GM19351 (cell line): ENCODE data around the gene ABLIM2.

ENCODE experiments used
- ATAC-seq: cut with Tn5 transposase; IDR thresholded peaks from one replicate; pipeline ENCODE4 v1.9.1; 2021; ENCODE audit warnings: mild to moderate bottlenecking, moderate library complexity; ENCODE audit not compliant: unreplicated experiment

ABLIM2 gene

GRCh38 chr4:8107146-8107657 lies 51.4 kb downstream of the ABLIM2 start:
- no peak for ATAC-seq

GRCh38 chr4:8106451-8107025 lies 52.1 kb downstream of the ABLIM2 start:
- no peak for ATAC-seq

- no peak for ATAC-seq
Measured at GRCh38 chr4:8105306-8106100, 53.1 kb downstream of the ABLIM2 start.

GRCh38 chr4:8104491-8105305 lies 53.9 kb downstream of the ABLIM2 start:
- ATAC-seq: no peak

- no peak for ATAC-seq
Measured at GRCh38 chr4:8103421-8104390, 54.9 kb downstream of the ABLIM2 start.

- ATAC-seq: no peak
Measured at GRCh38 chr4:8102831-8103230, 55.8 kb downstream of the ABLIM2 start.

GRCh38 chr4:8102076-8102355 lies 56.6 kb downstream of the ABLIM2 start:
- no peak for ATAC-seq

GRCh38 chr4:8101213-8102075 lies 57.2 kb downstream of the ABLIM2 start:
- no peak for ATAC-seq

GRCh38 chr4:8099981-8100464 lies 58.6 kb downstream of the ABLIM2 start:
- no peak for ATAC-seq

GRCh38 chr4:8098506-8098905 lies 60.1 kb downstream of the ABLIM2 start:
- no peak for ATAC-seq

GRCh38 chr4:8097721-8098345 lies 60.8 kb downstream of the ABLIM2 start:
- ATAC-seq: no peak

- no peak for ATAC-seq
Measured at GRCh38 chr4:8097141-8097541, 61.5 kb downstream of the ABLIM2 start.

GRCh38 chr4:8096690-8097061 lies 61.9 kb downstream of the ABLIM2 start:
- ATAC-seq: no peak

- no peak for ATAC-seq
Measured at GRCh38 chr4:8095956-8096689, 62.5 kb downstream of the ABLIM2 start.

- ATAC-seq: no peak
Measured at GRCh38 chr4:8093587-8094274, 64.9 kb downstream of the ABLIM2 start.

GRCh38 chr4:8092282-8092681 lies 66.3 kb downstream of the ABLIM2 start:
- no peak for ATAC-seq

GRCh38 chr4:8090744-8091301 lies 67.8 kb downstream of the ABLIM2 start:
- ATAC-seq: no peak

GRCh38 chr4:8090312-8090711 lies 68.3 kb downstream of the ABLIM2 start:
- ATAC-seq: no peak
